GM23338 (cell line): ENCODE measurements around the gene CPEB3. TPM values are rescaled to one million over a fixed set of nuclear protein-coding genes. Genes with fewer than 3 reads are reported as not detected.

Source experiments
- ATAC-seq: fragments of 200-7000 bp; cut with Tn5 transposase; 3 replicates; pipeline ENCODE4 v1.9.1; 2020
- DNase-seq: peaks from one replicate; pipeline ENCODE4 v3.0.0-alpha.2; 2015; ENCODE audit warnings: low spot score
- H2AFZ ChIP-seq: fragments of 200-600 bp; sonication (generic); 2 replicates; pipeline ENCODE4 v1.8.0; 2016; ENCODE audit warnings: antibody characterized with exemption, mild to moderate bottlenecking, moderate library complexity
- H3F3A ChIP-seq: fragments of 200-600 bp; sonication (generic); replicated peaks from 2 replicates; pipeline ENCODE4 v1.8.0; 2017; ENCODE audit warnings: antibody characterized with exemption, mixed run types, low read depth
- H3K27ac ChIP-seq: fragments of 200-600 bp; sonication (generic); 2 replicates; pipeline ENCODE4 v1.6.1; 2016; ENCODE audit warnings: low read depth
- H3K27me3 ChIP-seq: fragments of 200-600 bp; sonication (generic); 2 replicates; pipeline ENCODE4 v1.8.0; 2016; ENCODE audit warnings: mild to moderate bottlenecking, mixed run types, moderate library complexity; ENCODE audit not compliant: insufficient read depth
- H3K36me3 ChIP-seq: fragments of 200-600 bp; sonication (generic); 2 replicates; pipeline ENCODE4 v1.8.0; 2016; ENCODE audit warnings: mild to moderate bottlenecking; ENCODE audit not compliant: insufficient read depth
- H3K4me1 ChIP-seq: fragments of 200-600 bp; sonication (generic); 2 replicates; pipeline ENCODE4 v1.8.0; 2016; ENCODE audit warnings: mild to moderate bottlenecking, moderate library complexity; ENCODE audit not compliant: insufficient read depth
- H3K4me2 ChIP-seq: fragments of 200-600 bp; sonication (generic); 2 replicates; pipeline ENCODE4 v1.7.1; 2017; ENCODE audit warnings: mixed run types
- H3K4me3 ChIP-seq: fragments of 200-600 bp; sonication (generic); 2 replicates; pipeline ENCODE4 v1.6.1; 2016; ENCODE audit warnings: mixed run types
- H3K79me2 ChIP-seq: fragments of 200-600 bp; sonication (generic); replicated peaks from 2 replicates; pipeline ENCODE4 v1.8.0; 2017; ENCODE audit warnings: mild to moderate bottlenecking; ENCODE audit not compliant: insufficient read depth
- H3K9me2 ChIP-seq: fragments of 200-600 bp; sonication (generic); 2 replicates; pipeline ENCODE4 v1.8.0; 2017; ENCODE audit not compliant: insufficient read depth
- H4K20me1 ChIP-seq: fragments of 200-600 bp; sonication (generic); replicated peaks from 2 replicates; pipeline ENCODE4 v1.8.0; 2017; ENCODE audit warnings: mild to moderate bottlenecking; ENCODE audit not compliant: insufficient read depth
- H3K27ac Mint-ChIP-seq: 2 replicates; pipeline ENCODE4 v1.8.0; 2020; ENCODE audit warnings: inconsistent platforms, mild to moderate bottlenecking, moderate library complexity, mixed read lengths
- H3K27me3 Mint-ChIP-seq: 3 replicates; pipeline ENCODE4 v1.8.0; 2022; ENCODE audit warnings: low read depth, mild to moderate bottlenecking, moderate library complexity, mixed read lengths, inconsistent platforms; ENCODE audit not compliant: insufficient read depth, poor library complexity
- H3K36me3 Mint-ChIP-seq: 3 replicates; pipeline ENCODE4 v1.8.0; 2021; ENCODE audit warnings: low read depth, mild to moderate bottlenecking, inconsistent platforms, moderate library complexity, mixed read lengths
- H3K4me1 Mint-ChIP-seq: 3 replicates; pipeline ENCODE4 v1.8.0; 2020; ENCODE audit warnings: mild to moderate bottlenecking, inconsistent platforms, mixed read lengths
- H3K4me3 Mint-ChIP-seq: 3 replicates; pipeline ENCODE4 v1.8.0; 2021; ENCODE audit warnings: moderate library complexity, mild to moderate bottlenecking, inconsistent platforms, mixed read lengths
- H3K9me3 Mint-ChIP-seq: 3 replicates; pipeline ENCODE4 v1.8.0; 2020; ENCODE audit warnings: moderate library complexity, mild to moderate bottlenecking, inconsistent platforms, mixed read lengths
- CREB1 ChIP-seq: fragments of 250-450 bp; sonication (Bioruptor Pico); IDR thresholded peaks from 2 replicates; pipeline ENCODE4 v1.5.0; 2020; ENCODE audit warnings: low read depth, mild to moderate bottlenecking, moderate library complexity
- EZH2 ChIP-seq: fragments of 200-600 bp; sonication (generic); IDR thresholded peaks from one replicate; pipeline ENCODE4 v1.8.0; 2017; ENCODE audit warnings: antibody characterized with exemption, mild to moderate bottlenecking, low read depth; ENCODE audit not compliant: unreplicated experiment
- JUNB ChIP-seq: IDR thresholded peaks from one replicate; pipeline ENCODE4 v1.6.1; 2016; ENCODE audit warnings: antibody characterized with exemption; ENCODE audit not compliant: unreplicated experiment
- NANOG ChIP-seq: IDR thresholded peaks from 2 replicates; pipeline ENCODE4 v1.6.1; 2016; ENCODE audit warnings: antibody characterized with exemption, borderline replicate concordance
- POLR2AphosphoS5 ChIP-seq: IDR thresholded peaks from 2 replicates; pipeline ENCODE4 v1.6.1; 2016; ENCODE audit warnings: antibody characterized with exemption, low read depth
- STAT1 ChIP-seq: IDR thresholded peaks from one replicate; pipeline ENCODE4 v1.6.1; 2016; ENCODE audit warnings: antibody characterized with exemption; ENCODE audit not compliant: unreplicated experiment
- ZNF114 ChIP-seq: fragments of 250-450 bp; sonication (Bioruptor Pico); IDR thresholded peaks from 2 replicates; pipeline ENCODE4 v1.5.0; 2020; ENCODE audit warnings: mild to moderate bottlenecking, moderate library complexity
- ZNF331 ChIP-seq: fragments of 250-450 bp; sonication (Bioruptor Pico); IDR thresholded peaks from 2 replicates; pipeline ENCODE4 v1.5.0; 2020; ENCODE audit warnings: low read depth, mild to moderate bottlenecking, moderate library complexity
- polyA plus RNA-seq: library from polyadenylated mRNA; unstranded; fragments of >200 nt; fragmentation: Nextera tagmentation; extraction: Ambion mirVana; gene quantifications from 2 replicates; pipeline ENCODE4 v1.2.1, GENCODE V29; 2016
- total RNA-seq: library from RNA; depleted of rRNA; stranded (reverse); fragments of >200 nt; shearing (Covaris generic); gene quantifications from 2 replicates; pipeline ENCODE4 v1.2.3, GENCODE V29; 2014
- TF ChIP-seq, protein P1 (sequence below): IDR thresholded peaks from one replicate; pipeline ENCODE4 v1.6.1; 2018; ENCODE audit warnings: antibody characterized with exemption; ENCODE audit not compliant: unreplicated experiment
- TF ChIP-seq, protein P2 (sequence below): fragments of 250-450 bp; sonication (Bioruptor Pico); IDR thresholded peaks from 2 replicates; pipeline ENCODE4 v1.5.0; 2020; ENCODE audit warnings: mild to moderate bottlenecking, moderate library complexity
- TF ChIP-seq, protein P3 (sequence below): IDR thresholded peaks from 2 replicates; pipeline ENCODE4 v1.6.1; 2016; ENCODE audit warnings: antibody characterized with exemption

CPEB3 gene
- total and polyA plus RNA-seq, 2 experiments from 2014 or later, result 0.74 to 1.9 TPM

DNA sequence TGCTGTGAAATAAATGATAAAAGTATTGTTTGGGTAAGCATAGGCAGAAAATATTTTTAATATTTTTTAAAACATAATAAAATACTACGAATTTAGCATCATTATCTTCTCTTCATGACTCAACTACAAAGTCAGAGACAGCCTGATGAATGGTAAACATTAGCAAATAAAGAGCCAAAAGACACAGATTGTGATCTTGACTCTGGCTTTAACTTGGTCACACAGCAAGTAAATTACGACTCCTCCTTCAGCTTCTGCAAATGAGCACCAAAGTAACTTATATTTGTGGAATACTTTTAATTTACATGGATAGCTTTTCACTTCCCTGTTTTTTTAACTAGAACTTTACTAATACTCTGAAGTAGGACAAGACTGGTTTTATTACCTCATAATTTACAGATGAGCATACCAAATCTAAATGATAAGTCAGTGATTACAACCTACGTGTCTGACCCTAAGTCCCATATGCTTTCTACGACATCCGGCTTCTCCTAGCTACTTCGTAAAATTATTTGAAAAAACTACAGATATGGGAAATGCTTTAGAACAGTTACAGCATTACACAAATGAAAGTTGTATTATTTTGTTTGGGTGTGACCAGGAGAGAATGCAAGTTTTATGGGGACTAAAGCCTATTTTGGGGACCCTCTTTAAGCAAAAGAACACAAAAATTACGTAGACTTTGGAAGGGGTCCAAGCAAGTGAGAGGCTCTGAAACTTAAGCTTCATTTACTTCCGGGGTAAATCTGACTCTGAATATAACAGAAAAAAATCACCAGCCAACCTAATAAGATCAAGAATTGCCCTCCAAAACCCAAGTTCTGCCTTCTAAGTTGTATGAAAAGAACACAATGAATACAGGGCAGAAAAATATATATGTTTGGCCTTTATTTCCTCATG lies 133.8 kb downstream of the CPEB3 start:
- TF ChIP-seq POLR2AphosphoS5, result no peak
- no peak for TF ChIP-seq ZNF331 (CRISPR knock-in tag)
- TF ChIP-seq STAT1, result no peak
- TF ChIP-seq CREB1 (CRISPR knock-in tag), result no peak
- TF ChIP-seq EZH2, result no peak
- no peak for TF ChIP-seq NANOG
- TF ChIP-seq, protein P1, sequence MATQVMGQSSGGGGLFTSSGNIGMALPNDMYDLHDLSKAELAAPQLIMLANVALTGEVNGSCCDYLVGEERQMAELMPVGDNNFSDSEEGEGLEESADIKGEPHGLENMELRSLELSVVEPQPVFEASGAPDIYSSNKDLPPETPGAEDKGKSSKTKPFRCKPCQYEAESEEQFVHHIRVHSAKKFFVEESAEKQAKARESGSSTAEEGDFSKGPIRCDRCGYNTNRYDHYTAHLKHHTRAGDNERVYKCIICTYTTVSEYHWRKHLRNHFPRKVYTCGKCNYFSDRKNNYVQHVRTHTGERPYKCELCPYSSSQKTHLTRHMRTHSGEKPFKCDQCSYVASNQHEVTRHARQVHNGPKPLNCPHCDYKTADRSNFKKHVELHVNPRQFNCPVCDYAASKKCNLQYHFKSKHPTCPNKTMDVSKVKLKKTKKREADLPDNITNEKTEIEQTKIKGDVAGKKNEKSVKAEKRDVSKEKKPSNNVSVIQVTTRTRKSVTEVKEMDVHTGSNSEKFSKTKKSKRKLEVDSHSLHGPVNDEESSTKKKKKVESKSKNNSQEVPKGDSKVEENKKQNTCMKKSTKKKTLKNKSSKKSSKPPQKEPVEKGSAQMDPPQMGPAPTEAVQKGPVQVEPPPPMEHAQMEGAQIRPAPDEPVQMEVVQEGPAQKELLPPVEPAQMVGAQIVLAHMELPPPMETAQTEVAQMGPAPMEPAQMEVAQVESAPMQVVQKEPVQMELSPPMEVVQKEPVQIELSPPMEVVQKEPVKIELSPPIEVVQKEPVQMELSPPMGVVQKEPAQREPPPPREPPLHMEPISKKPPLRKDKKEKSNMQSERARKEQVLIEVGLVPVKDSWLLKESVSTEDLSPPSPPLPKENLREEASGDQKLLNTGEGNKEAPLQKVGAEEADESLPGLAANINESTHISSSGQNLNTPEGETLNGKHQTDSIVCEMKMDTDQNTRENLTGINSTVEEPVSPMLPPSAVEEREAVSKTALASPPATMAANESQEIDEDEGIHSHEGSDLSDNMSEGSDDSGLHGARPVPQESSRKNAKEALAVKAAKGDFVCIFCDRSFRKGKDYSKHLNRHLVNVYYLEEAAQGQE, result no peak
- TF ChIP-seq, protein P2, sequence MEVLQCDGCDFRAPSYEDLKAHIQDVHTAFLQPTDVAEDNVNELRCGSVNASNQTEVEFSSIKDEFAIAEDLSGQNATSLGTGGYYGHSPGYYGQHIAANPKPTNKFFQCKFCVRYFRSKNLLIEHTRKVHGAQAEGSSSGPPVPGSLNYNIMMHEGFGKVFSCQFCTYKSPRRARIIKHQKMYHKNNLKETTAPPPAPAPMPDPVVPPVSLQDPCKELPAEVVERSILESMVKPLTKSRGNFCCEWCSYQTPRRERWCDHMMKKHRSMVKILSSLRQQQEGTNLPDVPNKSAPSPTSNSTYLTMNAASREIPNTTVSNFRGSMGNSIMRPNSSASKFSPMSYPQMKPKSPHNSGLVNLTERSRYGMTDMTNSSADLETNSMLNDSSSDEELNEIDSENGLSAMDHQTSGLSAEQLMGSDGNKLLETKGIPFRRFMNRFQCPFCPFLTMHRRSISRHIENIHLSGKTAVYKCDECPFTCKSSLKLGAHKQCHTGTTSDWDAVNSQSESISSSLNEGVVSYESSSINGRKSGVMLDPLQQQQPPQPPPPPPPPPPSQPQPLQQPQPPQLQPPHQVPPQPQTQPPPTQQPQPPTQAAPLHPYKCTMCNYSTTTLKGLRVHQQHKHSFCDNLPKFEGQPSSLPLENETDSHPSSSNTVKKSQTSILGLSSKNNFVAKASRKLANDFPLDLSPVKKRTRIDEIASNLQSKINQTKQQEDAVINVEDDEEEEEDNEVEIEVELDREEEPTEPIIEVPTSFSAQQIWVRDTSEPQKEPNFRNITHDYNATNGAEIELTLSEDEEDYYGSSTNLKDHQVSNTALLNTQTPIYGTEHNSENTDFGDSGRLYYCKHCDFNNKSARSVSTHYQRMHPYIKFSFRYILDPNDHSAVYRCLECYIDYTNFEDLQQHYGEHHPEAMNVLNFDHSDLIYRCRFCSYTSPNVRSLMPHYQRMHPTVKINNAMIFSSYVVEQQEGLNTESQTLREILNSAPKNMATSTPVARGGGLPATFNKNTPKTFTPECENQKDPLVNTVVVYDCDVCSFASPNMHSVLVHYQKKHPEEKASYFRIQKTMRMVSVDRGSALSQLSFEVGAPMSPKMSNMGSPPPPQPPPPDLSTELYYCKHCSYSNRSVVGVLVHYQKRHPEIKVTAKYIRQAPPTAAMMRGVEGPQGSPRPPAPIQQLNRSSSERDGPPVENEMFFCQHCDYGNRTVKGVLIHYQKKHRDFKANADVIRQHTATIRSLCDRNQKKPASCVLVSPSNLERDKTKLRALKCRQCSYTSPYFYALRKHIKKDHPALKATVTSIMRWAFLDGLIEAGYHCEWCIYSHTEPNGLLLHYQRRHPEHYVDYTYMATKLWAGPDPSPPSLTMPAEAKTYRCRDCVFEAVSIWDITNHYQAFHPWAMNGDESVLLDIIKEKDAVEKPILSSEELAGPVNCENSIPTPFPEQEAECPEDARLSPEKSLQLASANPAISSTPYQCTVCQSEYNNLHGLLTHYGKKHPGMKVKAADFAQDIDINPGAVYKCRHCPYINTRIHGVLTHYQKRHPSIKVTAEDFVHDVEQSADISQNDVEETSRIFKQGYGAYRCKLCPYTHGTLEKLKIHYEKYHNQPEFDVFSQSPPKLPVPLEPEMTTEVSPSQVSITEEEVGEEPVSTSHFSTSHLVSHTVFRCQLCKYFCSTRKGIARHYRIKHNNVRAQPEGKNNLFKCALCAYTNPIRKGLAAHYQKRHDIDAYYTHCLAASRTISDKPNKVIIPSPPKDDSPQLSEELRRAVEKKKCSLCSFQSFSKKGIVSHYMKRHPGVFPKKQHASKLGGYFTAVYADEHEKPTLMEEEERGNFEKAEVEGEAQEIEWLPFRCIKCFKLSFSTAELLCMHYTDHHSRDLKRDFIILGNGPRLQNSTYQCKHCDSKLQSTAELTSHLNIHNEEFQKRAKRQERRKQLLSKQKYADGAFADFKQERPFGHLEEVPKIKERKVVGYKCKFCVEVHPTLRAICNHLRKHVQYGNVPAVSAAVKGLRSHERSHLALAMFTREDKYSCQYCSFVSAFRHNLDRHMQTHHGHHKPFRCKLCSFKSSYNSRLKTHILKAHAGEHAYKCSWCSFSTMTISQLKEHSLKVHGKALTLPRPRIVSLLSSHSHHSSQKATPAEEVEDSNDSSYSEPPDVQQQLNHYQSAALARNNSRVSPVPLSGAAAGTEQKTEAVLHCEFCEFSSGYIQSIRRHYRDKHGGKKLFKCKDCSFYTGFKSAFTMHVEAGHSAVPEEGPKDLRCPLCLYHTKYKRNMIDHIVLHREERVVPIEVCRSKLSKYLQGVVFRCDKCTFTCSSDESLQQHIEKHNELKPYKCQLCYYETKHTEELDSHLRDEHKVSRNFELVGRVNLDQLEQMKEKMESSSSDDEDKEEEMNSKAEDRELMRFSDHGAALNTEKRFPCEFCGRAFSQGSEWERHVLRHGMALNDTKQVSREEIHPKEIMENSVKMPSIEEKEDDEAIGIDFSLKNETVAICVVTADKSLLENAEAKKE (CRISPR knock-in tag), result no peak
- no peak for TF ChIP-seq JUNB
- no peak for TF ChIP-seq ZNF114 (CRISPR knock-in tag)
- TF ChIP-seq, protein P3, sequence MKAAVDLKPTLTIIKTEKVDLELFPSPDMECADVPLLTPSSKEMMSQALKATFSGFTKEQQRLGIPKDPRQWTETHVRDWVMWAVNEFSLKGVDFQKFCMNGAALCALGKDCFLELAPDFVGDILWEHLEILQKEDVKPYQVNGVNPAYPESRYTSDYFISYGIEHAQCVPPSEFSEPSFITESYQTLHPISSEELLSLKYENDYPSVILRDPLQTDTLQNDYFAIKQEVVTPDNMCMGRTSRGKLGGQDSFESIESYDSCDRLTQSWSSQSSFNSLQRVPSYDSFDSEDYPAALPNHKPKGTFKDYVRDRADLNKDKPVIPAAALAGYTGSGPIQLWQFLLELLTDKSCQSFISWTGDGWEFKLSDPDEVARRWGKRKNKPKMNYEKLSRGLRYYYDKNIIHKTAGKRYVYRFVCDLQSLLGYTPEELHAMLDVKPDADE, result no peak
- ATAC-seq, result no peak
- Mint-ChIP-seq H3K4me1 (no peaks in the 10 kb centered on the region), H3K4me3 (no peak overlapping the region), H3K9me3 (no peaks in the 10 kb centered on the region), H3K27ac (no peak overlapping the region), H3K27me3 (no peaks in the 10 kb centered on the region), H3K36me3 (no peaks in the 10 kb centered on the region)
- Histone ChIP-seq H3K79me2 (no peaks in the 10 kb centered on the region), H3K4me3 (no peak overlapping the region), H3F3A (no peaks in the 10 kb centered on the region), H3K9me2 (no peaks in the 10 kb centered on the region), H3K36me3 (no peaks in the 10 kb centered on the region), H4K20me1 (no peaks in the 10 kb centered on the region), H3K27me3 (no peaks in the 10 kb centered on the region), H3K27ac (no peak overlapping the region), H3K4me2 (no peak overlapping the region), H3K4me1 (no peaks in the 10 kb centered on the region), H2AFZ (no peak overlapping the region)
- DNase-seq, result no peak
